ENCODE measurements around the gene MCUR1.

The MCUR1 gene

DNA sequence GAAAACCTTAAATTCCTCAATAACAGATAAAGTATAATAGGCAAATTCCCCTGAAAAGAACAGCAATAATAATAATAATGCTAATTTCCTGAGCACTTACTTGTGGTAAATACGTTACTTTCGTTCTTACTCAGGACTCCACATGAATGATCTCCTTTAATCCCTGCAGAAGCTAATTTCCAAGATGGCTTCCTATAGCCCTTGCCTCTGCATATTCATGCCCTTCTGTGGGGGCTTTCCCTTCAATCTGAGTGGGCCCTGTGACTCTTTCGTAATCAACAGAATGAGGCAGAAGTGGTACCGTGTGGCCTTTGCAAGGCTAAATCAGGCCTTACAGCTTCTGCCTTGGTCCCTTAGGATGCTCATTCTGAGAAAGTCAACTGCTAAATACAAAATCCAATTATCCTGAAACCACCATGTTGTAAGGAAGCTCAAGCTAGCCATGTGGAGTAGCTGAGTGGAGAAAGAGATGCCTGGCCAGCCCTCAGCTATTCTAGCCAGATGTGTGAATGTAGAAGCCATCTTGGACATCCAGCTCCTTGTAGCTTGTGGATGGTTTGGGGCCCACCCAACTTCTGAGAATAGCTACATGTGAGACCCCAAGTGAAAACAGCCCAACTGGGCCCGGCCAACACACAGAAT lies 50.5 kb downstream of the MCUR1 start:
- DNase-seq (ENCODE audit: low spot score) = peak; percentile 63
- TF ChIP-seq, protein P1, sequence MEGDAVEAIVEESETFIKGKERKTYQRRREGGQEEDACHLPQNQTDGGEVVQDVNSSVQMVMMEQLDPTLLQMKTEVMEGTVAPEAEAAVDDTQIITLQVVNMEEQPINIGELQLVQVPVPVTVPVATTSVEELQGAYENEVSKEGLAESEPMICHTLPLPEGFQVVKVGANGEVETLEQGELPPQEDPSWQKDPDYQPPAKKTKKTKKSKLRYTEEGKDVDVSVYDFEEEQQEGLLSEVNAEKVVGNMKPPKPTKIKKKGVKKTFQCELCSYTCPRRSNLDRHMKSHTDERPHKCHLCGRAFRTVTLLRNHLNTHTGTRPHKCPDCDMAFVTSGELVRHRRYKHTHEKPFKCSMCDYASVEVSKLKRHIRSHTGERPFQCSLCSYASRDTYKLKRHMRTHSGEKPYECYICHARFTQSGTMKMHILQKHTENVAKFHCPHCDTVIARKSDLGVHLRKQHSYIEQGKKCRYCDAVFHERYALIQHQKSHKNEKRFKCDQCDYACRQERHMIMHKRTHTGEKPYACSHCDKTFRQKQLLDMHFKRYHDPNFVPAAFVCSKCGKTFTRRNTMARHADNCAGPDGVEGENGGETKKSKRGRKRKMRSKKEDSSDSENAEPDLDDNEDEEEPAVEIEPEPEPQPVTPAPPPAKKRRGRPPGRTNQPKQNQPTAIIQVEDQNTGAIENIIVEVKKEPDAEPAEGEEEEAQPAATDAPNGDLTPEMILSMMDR (IDR thresholded peaks at IDR 0.05; ENCODE audit: extremely low read depth, missing control alignments) = no peak

DNA sequence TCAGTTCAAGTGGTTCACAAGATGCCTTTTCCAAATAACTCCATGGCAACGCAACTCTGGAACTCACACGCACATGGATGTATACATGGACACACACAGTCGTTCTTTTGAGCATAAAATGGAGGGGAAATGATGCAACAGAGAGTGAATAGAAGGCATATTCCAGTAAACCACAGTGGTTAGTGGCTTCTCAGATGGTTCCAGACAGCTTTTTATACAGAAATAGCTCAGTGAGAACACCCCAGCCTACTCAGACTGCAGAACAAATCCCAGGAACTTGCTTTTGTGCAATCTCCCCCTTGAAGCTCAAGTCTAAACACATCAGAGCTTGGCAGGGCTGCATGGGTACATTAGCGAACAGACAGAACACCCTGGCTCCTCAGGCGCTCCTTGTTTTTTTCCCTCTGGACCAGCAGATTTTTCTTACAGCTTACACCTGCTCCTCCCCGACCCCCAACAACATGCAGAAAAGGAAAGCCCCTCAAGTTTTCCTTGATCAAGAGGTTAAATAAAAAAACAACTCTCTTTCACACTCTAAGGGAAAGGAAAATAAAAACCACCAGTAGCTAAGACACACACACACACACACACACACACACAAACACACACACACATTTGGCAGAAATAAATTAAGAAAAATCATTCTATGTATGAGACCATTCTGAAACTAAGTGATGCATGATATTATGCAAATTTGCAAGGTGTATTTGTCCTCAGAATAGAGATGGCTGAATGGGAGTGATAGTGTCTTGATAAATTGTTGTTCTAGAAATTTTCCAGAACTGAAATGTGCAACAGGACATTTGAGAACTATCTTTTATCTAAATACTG lies 51.5 kb downstream of the MCUR1 start:
- TF ChIP-seq, protein P1 (IDR thresholded peaks at IDR 0.05; ENCODE audit: extremely low read depth, missing control alignments) = no peak
- DNase-seq (ENCODE audit: low spot score) = no peak

DNA sequence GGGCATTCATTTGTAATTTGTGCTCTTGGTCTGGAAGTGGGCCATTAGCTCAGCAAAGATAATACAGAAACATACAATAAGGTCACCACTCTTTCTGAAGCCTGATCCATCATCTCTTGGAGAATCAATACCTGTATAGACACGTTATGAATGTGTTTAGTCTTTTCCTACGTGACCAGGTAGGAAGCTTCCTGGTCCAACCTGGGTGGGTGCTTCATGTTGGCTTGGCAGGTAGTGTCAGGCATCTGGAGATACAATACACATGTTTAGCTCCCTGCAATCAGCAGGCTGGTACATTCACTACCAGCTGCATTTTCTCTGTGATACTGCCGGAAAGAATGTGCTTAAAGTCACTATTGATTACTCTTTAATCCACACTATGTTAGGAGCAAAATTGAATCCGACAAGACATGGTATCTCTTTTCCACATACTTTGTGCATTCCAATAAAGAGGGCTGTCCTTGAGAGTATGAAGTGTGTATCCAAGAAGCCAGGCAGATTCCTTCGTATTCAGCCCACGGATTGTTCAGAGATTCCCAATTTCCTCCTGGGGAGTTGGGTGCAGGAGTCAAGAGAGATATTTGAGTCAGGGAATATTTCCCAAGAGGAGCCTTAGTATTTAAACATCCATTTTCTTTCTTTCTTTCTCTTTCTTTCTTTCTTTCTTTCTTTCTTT lies 52.9 kb downstream of the MCUR1 start:
- no peak for DNase-seq (ENCODE audit: low spot score)
- TF ChIP-seq, protein P1 (IDR thresholded peaks at IDR 0.05; ENCODE audit: extremely low read depth, missing control alignments) = no peak

DNA sequence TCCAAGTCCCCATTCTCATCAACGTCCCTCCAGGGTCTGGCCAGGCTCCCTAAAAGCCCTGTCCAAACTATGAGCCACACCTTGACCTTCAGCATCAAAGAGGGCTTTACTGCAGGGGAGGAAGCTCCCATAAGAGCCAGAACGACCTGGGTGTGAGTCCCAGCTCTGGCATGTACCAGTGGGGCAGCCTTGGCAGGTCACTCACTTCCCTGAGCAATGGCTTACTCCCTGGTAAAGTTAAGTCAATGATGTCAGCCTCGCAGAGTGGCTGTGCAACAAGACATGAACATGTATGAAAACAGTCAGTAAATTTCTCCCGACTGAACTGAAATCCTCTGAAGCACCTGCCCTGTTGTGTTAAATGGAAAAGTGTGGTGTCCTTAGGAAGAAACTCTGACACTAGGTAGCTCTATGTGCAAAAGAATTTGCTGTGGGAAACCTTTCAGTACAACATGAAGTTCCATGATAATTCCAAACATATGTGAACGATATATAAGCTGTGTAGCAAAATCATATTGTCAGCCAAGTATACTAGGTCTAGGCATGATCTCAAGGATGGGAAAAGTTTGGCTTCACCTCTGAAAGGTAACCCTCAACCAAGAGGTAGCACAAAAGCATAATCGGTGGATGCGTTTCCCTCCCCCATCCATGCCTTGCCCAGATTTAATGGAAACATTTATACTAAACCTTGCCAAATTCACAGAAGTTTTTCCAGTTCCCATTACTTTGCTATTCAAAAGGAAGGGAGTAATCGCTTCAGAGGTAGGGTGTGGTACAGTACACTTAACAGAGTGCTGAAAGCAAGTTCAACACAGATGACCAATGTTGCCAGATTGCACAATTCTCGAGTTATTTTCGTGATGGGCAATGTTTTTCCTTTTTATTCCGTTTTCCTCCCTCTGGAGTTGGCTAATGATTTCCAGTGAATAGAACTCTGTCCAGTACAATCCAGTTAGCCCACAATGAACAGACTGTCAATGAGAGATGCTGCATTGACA lies 53.8 kb downstream of the MCUR1 start:
- TF ChIP-seq, protein P1 (IDR thresholded peaks at IDR 0.05; ENCODE audit: extremely low read depth, missing control alignments) = no peak
- no peak for DNase-seq (ENCODE audit: low spot score)

DNA sequence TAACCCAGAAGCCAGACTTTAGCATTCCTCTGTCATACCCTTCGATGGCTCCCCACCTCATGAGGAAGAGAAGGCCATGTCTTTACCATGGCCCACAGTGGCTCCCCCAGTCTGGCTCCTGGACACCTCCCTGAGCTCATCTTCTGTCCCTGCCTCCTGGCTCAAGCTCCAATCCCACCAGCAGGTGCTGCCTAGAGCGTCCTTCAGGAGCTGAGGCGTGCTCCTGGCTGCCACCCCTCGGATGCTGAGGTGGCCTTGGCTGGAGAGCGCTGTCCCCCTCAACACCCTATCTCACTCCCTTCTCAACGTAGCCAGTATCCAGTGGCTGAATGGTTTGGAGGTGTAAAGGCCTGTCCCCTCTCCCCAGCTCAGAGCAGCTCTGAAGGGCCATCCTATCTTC lies 55.3 kb downstream of the MCUR1 start:
- DNase-seq (ENCODE audit: low spot score) = no peak
- TF ChIP-seq, protein P1 (IDR thresholded peaks at IDR 0.05; ENCODE audit: extremely low read depth, missing control alignments) = no peak

DNA sequence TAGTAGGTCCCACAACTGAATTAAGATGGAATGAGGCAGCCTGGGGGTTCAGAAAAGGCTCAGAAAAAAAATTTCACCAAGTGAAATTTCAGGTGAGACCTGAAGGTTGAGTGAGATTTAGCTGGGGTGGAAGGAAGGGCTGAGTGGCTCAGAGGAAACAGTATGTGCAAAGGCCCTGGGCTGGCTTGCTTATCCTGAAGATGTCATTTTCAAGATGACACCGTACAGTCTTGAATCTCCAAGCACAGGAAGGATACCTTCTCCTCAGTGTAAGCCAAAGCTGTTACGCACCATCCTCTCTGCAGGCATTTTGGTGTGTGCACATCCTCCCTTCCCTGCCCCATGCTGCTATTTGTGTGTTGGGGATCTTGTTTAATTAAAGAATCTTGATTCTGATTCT lies 59.7 kb downstream of the MCUR1 start:
- DNase-seq (ENCODE audit: low spot score) = no peak
- TF ChIP-seq, protein P1 (IDR thresholded peaks at IDR 0.05; ENCODE audit: extremely low read depth, missing control alignments) = no peak

Data from GM20000 (cell line).